ENCODE measurements around the gene OTOF. TPM values are rescaled to one million over a fixed set of nuclear protein-coding genes. Genes with fewer than 3 reads are reported as not detected.

The OTOF gene
- total and polyA plus RNA-seq, 2 of the 4 experiments (the other 2 are of a cell fraction): 0.03 TPM; not detected in 1

DNA sequence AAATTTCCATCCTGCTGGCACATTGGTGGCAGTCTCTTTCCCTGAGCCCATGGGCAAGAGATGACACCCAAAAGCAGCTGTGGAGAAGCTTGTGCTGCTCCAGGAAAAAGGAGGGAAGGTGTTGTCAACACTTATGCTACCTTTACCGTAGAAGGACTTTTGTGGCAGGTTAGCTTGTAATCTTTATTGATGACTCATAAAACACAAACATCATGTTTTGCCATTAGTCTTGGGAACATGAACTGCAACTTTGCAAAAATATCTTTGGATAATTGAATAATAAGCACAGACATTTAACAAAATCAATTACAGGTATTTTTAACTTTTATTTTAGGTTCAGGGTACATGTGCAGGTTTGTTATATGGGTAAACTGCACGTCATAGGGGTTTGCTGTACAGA, 42.8 kb downstream of the OTOF start:
- no peak for DNase-seq
- intact Hi-C loops (cut with micrococcal nuclease) (no loop called here), in situ Hi-C loops (cut with MboI; ENCODE audit: low sequenced_read_pairs) (no loop called here), dilution Hi-C loops (cut with HindIII; ENCODE audit: low sequenced_read_pairs, unreplicated experiment) (no loop called here)
- Histone ChIP-seq H2BK5ac (ENCODE audit: low read depth, low read length, poor library complexity, severe bottlenecking) (no peak overlapping the region), H3K9me1 (ENCODE audit: insufficient read depth, low read length) (no peaks in the 10 kb centered on the region), H4K5ac (ENCODE audit: low read depth, low read length) (no peak overlapping the region), H2AK5ac (ENCODE audit: low read depth, low read length) (no peak overlapping the region), H3K4me2 (ENCODE audit: low read depth, low read length) (no peak overlapping the region), H2BK20ac (ENCODE audit: low read depth, low read length) (no peak overlapping the region), H2AFZ (replicated peaks; ENCODE audit: low read length, poor library complexity) (no peak overlapping the region), H4K8ac (ENCODE audit: low read depth in 2 of 2, low read length in 2 of 2) (no peak overlapping the region), H3K27ac (ENCODE audit: insufficient read depth, low read length) (no peak overlapping the region), H3K4me1 (ENCODE audit: control insufficient read depth, insufficient read depth, low read length) (no peaks in the 10 kb centered on the region), H3K14ac (replicated peaks; ENCODE audit: low read depth, low read length) (no peak overlapping the region), H3K27me3 (ENCODE audit: control insufficient read depth, insufficient read depth, low read length) (peaks cover 17% of the 10 kb centered on the region), H3K56ac (ENCODE audit: extremely low read depth, insufficient read depth, low read length) (no peak overlapping the region), H2BK15ac (ENCODE audit: low read depth, low read length) (no peak overlapping the region), H3K18ac (ENCODE audit: low read depth, low read length) (no peak overlapping the region), H2BK120ac (ENCODE audit: low read depth, low read length) (no peak overlapping the region), H3K9me3 (ENCODE audit: control insufficient read depth, insufficient read depth, low read length) (no peaks in the 10 kb centered on the region), H4K20me1 (ENCODE audit: insufficient read depth, low read length) (no peaks in the 10 kb centered on the region), H3K9ac (ENCODE audit: low read depth, low read length) (no peak overlapping the region), H4K91ac (ENCODE audit: insufficient read depth, low read depth, low read length) (no peak overlapping the region), H3K23ac (ENCODE audit: low read depth, low read length) (no peak overlapping the region), H3K4ac (ENCODE audit: low read depth, low read length) (no peak overlapping the region), H3K79me1 (ENCODE audit: low read depth in 1 of 2, low read length in 2 of 2) (no peaks in the 10 kb centered on the region), H3K4me3 (ENCODE audit: insufficient read depth, low read depth, low read length) (no peak overlapping the region), H3K36me3 (ENCODE audit: control insufficient read depth, insufficient read depth, low read length) (no peaks in the 10 kb centered on the region), H2AK9ac (replicated peaks; ENCODE audit: low read depth, low read length, poor library complexity) (no peak overlapping the region)
- no CpG with 5 or more reads among the region's 2 CpGs for WGBS, 2 experiments (ENCODE audit: extremely low coverage in 2 of 2, insufficient read length in 1 of 2)
- BruUV-seq (replicated peaks): no TSS peak
- ATAC-seq (ENCODE audit: low read depth): no peak
- ChIA-PET CTCF (interaction anchor here (0.6 to 0.7 kb wide), 2 partner anchors 9 to 85 kb away, joined by 3 to 5 read pairs; no protein-coding TSS in a partner anchor), POLR2A (ENCODE audit: unreplicated experiment) (no interaction called here)
- TF ChIP-seq POLR2A (IDR thresholded peaks at IDR 0.05; ENCODE audit: low read depth, low read length): no peak
- no peak for TF ChIP-seq RCOR1 (IDR thresholded peaks at IDR 0.05; ENCODE audit: insufficient replicate concordance, low read length)
- no peak for TF ChIP-seq BHLHE40 (IDR thresholded peaks at IDR 0.05; ENCODE audit: low read depth, low read length)
